Measurements from ENCODE around the gene RCE1.

Gene RCE1

GRCh38 chr11:66881927-66882452 lies 38.7 kb downstream of the RCE1 start:
- DNase-seq (ENCODE audit: low read depth) = no peak
- no peak overlapping the region for H3K4me3 ChIP-seq (ENCODE audit: low read depth, low read length)
- TF ChIP-seq CTCF (IDR thresholded peaks at IDR 0.05; ENCODE audit: control insufficient read depth, extremely low read depth, insufficient read depth) = no peak

- no peak for TF ChIP-seq CTCF (IDR thresholded peaks at IDR 0.05; ENCODE audit: control insufficient read depth, extremely low read depth, insufficient read depth)
- no peak overlapping the region for H3K4me3 ChIP-seq (ENCODE audit: low read depth, low read length)
- DNase-seq (ENCODE audit: low read depth) = no peak
Measured at GRCh38 chr11:66882561-66883015, 39.3 kb downstream of the RCE1 start.

GRCh38 chr11:66883016-66883965 lies 40.0 kb downstream of the RCE1 start:
- no peak for DNase-seq (ENCODE audit: low read depth)
- peak; percentile 34 for TF ChIP-seq CTCF (IDR thresholded peaks at IDR 0.05; ENCODE audit: control insufficient read depth, extremely low read depth, insufficient read depth)
- H3K4me3 ChIP-seq (ENCODE audit: low read depth, low read length) = no peak overlapping the region

- no peak overlapping the region for H3K4me3 ChIP-seq (ENCODE audit: low read depth, low read length)
- no peak for TF ChIP-seq CTCF (IDR thresholded peaks at IDR 0.05; ENCODE audit: control insufficient read depth, extremely low read depth, insufficient read depth)
- DNase-seq (ENCODE audit: low read depth) = no peak
Measured at GRCh38 chr11:66884443-66884842, 41.2 kb downstream of the RCE1 start.

GRCh38 chr11:66885469-66885868 lies 42.2 kb downstream of the RCE1 start:
- no peak overlapping the region for H3K4me3 ChIP-seq (ENCODE audit: low read depth, low read length)
- TF ChIP-seq CTCF (IDR thresholded peaks at IDR 0.05; ENCODE audit: control insufficient read depth, extremely low read depth, insufficient read depth) = no peak
- DNase-seq (ENCODE audit: low read depth) = no peak

GRCh38 chr11:66885950-66886440 lies 42.8 kb downstream of the RCE1 start:
- TF ChIP-seq CTCF (IDR thresholded peaks at IDR 0.05; ENCODE audit: control insufficient read depth, extremely low read depth, insufficient read depth) = no peak
- no peak for DNase-seq (ENCODE audit: low read depth)
- H3K4me3 ChIP-seq (ENCODE audit: low read depth, low read length) = no peak overlapping the region

All from LNCaP clone FGC (cell line).